PC-9 (cell line): Measurements from ENCODE around the gene EEF2K.

ENCODE experiments used
- EZH2 ChIP-seq: fragments of 200-600 bp; sonication (generic); IDR thresholded peaks from 2 replicates; pipeline ENCODE4 v1.8.0; 2017; ENCODE audit warnings: antibody characterized with exemption, low read depth
- TF ChIP-seq, protein P1 (sequence below): fragments of 200-600 bp; sonication (generic); conservative IDR thresholded peaks from 2 replicates; pipeline ENCODE4 v1.6.1; 2017; ENCODE audit warnings: mixed run types, antibody characterized with exemption, mild to moderate bottlenecking, moderate library complexity

DNA sequence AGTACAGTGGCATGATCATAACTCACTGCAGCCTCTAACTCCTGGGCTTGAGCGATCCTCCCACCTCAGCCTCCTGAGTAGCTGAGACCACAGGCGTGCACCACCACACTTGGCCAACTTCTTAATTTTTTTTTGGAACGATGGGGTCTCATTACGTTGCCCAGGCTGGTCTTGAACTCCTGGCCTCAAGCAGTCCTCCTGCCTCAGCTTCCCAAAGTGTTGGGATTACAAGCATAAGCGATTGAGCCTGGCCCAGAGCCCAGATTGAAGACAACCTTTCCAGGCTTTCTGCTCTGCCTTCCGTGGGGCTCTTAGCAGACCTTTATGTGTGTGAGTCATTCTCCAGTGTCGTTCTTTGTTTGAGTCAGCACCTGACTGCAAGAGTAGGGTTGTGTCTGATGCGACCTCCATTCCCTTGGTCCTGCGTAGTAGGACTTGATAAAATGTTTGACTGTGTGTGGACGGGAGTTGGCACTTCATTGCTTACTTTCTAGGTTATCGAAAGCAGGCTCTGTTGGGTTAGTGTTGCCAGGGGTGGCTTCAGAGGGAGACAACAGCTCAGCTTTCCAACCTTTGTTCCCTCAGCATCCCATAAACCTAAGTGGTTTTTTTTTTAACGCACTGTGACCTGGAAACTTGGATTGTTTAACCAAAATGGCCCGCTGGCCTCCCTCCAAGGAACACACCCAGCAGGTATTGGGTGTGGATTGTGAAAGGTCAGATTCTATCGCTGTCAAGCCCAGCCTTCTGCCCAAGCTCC, 26.4 kb downstream of the EEF2K start:
- TF ChIP-seq, protein P1, sequence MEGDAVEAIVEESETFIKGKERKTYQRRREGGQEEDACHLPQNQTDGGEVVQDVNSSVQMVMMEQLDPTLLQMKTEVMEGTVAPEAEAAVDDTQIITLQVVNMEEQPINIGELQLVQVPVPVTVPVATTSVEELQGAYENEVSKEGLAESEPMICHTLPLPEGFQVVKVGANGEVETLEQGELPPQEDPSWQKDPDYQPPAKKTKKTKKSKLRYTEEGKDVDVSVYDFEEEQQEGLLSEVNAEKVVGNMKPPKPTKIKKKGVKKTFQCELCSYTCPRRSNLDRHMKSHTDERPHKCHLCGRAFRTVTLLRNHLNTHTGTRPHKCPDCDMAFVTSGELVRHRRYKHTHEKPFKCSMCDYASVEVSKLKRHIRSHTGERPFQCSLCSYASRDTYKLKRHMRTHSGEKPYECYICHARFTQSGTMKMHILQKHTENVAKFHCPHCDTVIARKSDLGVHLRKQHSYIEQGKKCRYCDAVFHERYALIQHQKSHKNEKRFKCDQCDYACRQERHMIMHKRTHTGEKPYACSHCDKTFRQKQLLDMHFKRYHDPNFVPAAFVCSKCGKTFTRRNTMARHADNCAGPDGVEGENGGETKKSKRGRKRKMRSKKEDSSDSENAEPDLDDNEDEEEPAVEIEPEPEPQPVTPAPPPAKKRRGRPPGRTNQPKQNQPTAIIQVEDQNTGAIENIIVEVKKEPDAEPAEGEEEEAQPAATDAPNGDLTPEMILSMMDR: no peak
- no peak for TF ChIP-seq EZH2
